HG03520 (cell line): ENCODE measurements around the gene AGBL1.
"Not testable (repeated sequence)": the region's sequence is repeated elsewhere in the genome, so short reads cannot be mapped to it uniquely, and the experiment has no call there.

Source experiments
- ATAC-seq: cut with Tn5 transposase; IDR thresholded peaks from one replicate; pipeline ENCODE4 v1.9.1; 2021; ENCODE audit warnings: mild to moderate bottlenecking, moderate library complexity; ENCODE audit not compliant: unreplicated experiment

AGBL1 gene

GRCh38 chr15:86491118-86491517 is 411.4 kb downstream of the AGBL1 start:
- no peak for ATAC-seq

GRCh38 chr15:86493884-86494283 is 414.2 kb downstream of the AGBL1 start:
- no peak for ATAC-seq

- ATAC-seq: no peak
These were observed 414.8 kb downstream of the AGBL1 start for GRCh38 chr15:86494475-86494874.

- ATAC-seq: no peak
These were observed 422.6 kb downstream of the AGBL1 start for GRCh38 chr15:86502301-86502700.

- no peak for ATAC-seq
These were observed 426.3 kb downstream of the AGBL1 start for GRCh38 chr15:86505951-86506350.

- ATAC-seq: no peak
These were observed 426.7 kb downstream of the AGBL1 start for GRCh38 chr15:86506401-86506800.

- no peak for ATAC-seq
These were observed 436.0 kb downstream of the AGBL1 start for GRCh38 chr15:86515625-86516024.

GRCh38 chr15:86522721-86523120 is 443.1 kb downstream of the AGBL1 start:
- ATAC-seq: no peak

GRCh38 chr15:86526938-86527690 is 447.4 kb downstream of the AGBL1 start:
- ATAC-seq: no peak

- ATAC-seq: not testable (repeated sequence)
These were observed 448.4 kb downstream of the AGBL1 start for GRCh38 chr15:86528094-86528493.

GRCh38 chr15:86538141-86538540 is 458.5 kb downstream of the AGBL1 start:
- ATAC-seq: no peak

GRCh38 chr15:86540840-86541467 is 461.3 kb downstream of the AGBL1 start:
- no peak for ATAC-seq

- no peak for ATAC-seq
These were observed 461.9 kb downstream of the AGBL1 start for GRCh38 chr15:86541540-86541939.

- no peak for ATAC-seq
These were observed 470.4 kb downstream of the AGBL1 start for GRCh38 chr15:86550075-86550474.

- no peak for ATAC-seq
These were observed 473.4 kb downstream of the AGBL1 start for GRCh38 chr15:86553108-86553507.

- ATAC-seq: no peak
These were observed 475.4 kb downstream of the AGBL1 start for GRCh38 chr15:86555098-86555497.

- ATAC-seq: no peak
These were observed 476.3 kb downstream of the AGBL1 start for GRCh38 chr15:86555939-86556338.

GRCh38 chr15:86556396-86557017 is 476.8 kb downstream of the AGBL1 start:
- ATAC-seq: no peak

GRCh38 chr15:86557018-86557550 is 477.4 kb downstream of the AGBL1 start:
- no peak for ATAC-seq

GRCh38 chr15:86558252-86558651 is 478.6 kb downstream of the AGBL1 start:
- no peak for ATAC-seq

GRCh38 chr15:86558686-86559085 is 479.0 kb downstream of the AGBL1 start:
- no peak for ATAC-seq

GRCh38 chr15:86568378-86568777 is 488.7 kb downstream of the AGBL1 start:
- no peak for ATAC-seq
